SHP77 treated with DMSO at 0.1 percent for 48 hours (cell line): Measurements from ENCODE around the gene RELN.
"Not testable (repeated sequence)": the region's sequence is repeated elsewhere in the genome, so short reads cannot be mapped to it uniquely, and the experiment has no call there.

Experiments
- DNase-seq: peaks from one replicate; lab custom pipeline; 2025; lab: John Stamatoyannopoulos, UW

Gene RELN

GRCh38 chr7:103940382-103941268, 48.8 kb downstream of the RELN start:
- DNase-seq: no peak

GRCh38 chr7:103937680-103938079, 51.8 kb downstream of the RELN start:
- DNase-seq: no peak

- no peak for DNase-seq
Measured at GRCh38 chr7:103936558-103936957, 52.9 kb downstream of the RELN start.

- no peak for DNase-seq
Measured at GRCh38 chr7:103934508-103934907, 55.0 kb downstream of the RELN start.

- DNase-seq: no peak
Measured at GRCh38 chr7:103932389-103932788, 57.1 kb downstream of the RELN start.

- no peak for DNase-seq
Measured at GRCh38 chr7:103929901-103930311, 59.6 kb downstream of the RELN start.

- DNase-seq: no peak
Measured at GRCh38 chr7:103928581-103928980, 60.9 kb downstream of the RELN start.

- no peak for DNase-seq
Measured at GRCh38 chr7:103924184-103924583, 65.3 kb downstream of the RELN start.

- no peak for DNase-seq
Measured at GRCh38 chr7:103922407-103922806, 67.1 kb downstream of the RELN start.

- no peak for DNase-seq
Measured at GRCh38 chr7:103921692-103922091, 67.8 kb downstream of the RELN start.

GRCh38 chr7:103919272-103919868, 70.1 kb downstream of the RELN start:
- DNase-seq: no peak

- no peak for DNase-seq
Measured at GRCh38 chr7:103918631-103919271, 70.7 kb downstream of the RELN start.

- no peak for DNase-seq
Measured at GRCh38 chr7:103915680-103916357, 73.6 kb downstream of the RELN start.

GRCh38 chr7:103914147-103914899, 75.1 kb downstream of the RELN start:
- no peak for DNase-seq

GRCh38 chr7:103912891-103913605, 76.4 kb downstream of the RELN start:
- DNase-seq: no peak

- not testable (repeated sequence) for DNase-seq
Measured at GRCh38 chr7:103911015-103911414, 78.4 kb downstream of the RELN start.

GRCh38 chr7:103905997-103906396, 83.5 kb downstream of the RELN start:
- no peak for DNase-seq

- DNase-seq: no peak
Measured at GRCh38 chr7:103902917-103903316, 86.5 kb downstream of the RELN start.

- DNase-seq: not testable (repeated sequence)
Measured at GRCh38 chr7:103896826-103897225, 92.6 kb downstream of the RELN start.

- DNase-seq: no peak
Measured at GRCh38 chr7:103894656-103895596, 94.5 kb downstream of the RELN start.
